BJ (cell line): ENCODE measurements around the gene ESPNL. TPM values are rescaled to one million over a fixed set of nuclear protein-coding genes. Genes with fewer than 3 reads are reported as not detected.

Experiments used
- CTCF ChIA-PET: fragments of 350-600 bp; formaldehyde crosslinking; extraction: SDS; loops from one replicate; lab custom pipeline; 2021; ENCODE audit warnings: antibody characterized with exemption, inconsistent platforms; lab: Yijun Ruan, JAX
- POLR2A ChIA-PET: fragments of 300-600 bp; sonication (Branson Sonifier 250); formaldehyde crosslinking; extraction: SDS; loops from one replicate; lab custom pipeline; 2021; ENCODE audit warnings: antibody characterized with exemption; lab: Charles Lee
- DNase-seq: peaks from one replicate; pipeline ENCODE4 v3.0.0-alpha.2; 2011; ENCODE audit warnings: low read depth
- H3K27me3 ChIP-seq: 2 replicates; pipeline ENCODE4 v1.6.0; 2011; ENCODE audit warnings: low read length; ENCODE audit not compliant: control insufficient read depth, insufficient read depth
- H3K36me3 ChIP-seq: 2 replicates; pipeline ENCODE4 v1.5.1; 2011; ENCODE audit warnings: low read length; ENCODE audit not compliant: control insufficient read depth, insufficient read depth
- H3K4me3 ChIP-seq: 2 replicates; pipeline ENCODE4 v1.5.1; 2011; ENCODE audit warnings: low read depth, mild to moderate bottlenecking, control low read depth, low read length
- CTCF ChIP-seq: IDR thresholded peaks from 2 replicates; pipeline ENCODE4 v1.5.1; 2011; ENCODE audit warnings: low read depth, mild to moderate bottlenecking, control low read depth, inconsistent platforms, low read length, moderate library complexity; ENCODE audit not compliant: insufficient read depth
- polyA plus RNA-seq: library from polyadenylated mRNA; depleted of rRNA; stranded (reverse); fragments of >200 nt; gene quantifications from 2 replicates; pipeline ENCODE4 v1.2.3, GENCODE V29; 2011

Gene ESPNL
- polyA plus RNA-seq, 1 experiment: 2.1 TPM

- no peak for DNase-seq
- no peak for TF ChIP-seq CTCF
- Histone ChIP-seq H3K27me3 (no peaks in the 10 kb centered on the region), H3K4me3 (no peak overlapping the region), H3K36me3 (no peaks in the 10 kb centered on the region)
- POLR2A ChIA-PET: no interaction called here
- CTCF ChIA-PET: no interaction called here
Measured at GRCh38 chr2:238099714-238100048, 459 bp upstream of the ESPNL start.

GRCh38 chr2:238100821-238101771, 956 bp downstream of the ESPNL start:
- H3K36me3 ChIP-seq: no peaks in the 10 kb centered on the region
- no peaks in the 10 kb centered on the region for H3K27me3 ChIP-seq
- POLR2A ChIA-PET: no interaction called here
- no peak overlapping the region for H3K4me3 ChIP-seq
- CTCF ChIA-PET: no interaction called here
- no peak for DNase-seq
- no peak for TF ChIP-seq CTCF

GRCh38 chr2:238101891-238102841, 2.0 kb downstream of the ESPNL start:
- no peak overlapping the region for H3K4me3 ChIP-seq
- CTCF ChIA-PET: no interaction called here
- POLR2A ChIA-PET: no interaction called here
- H3K36me3 ChIP-seq: no peaks in the 10 kb centered on the region
- no peak for DNase-seq
- TF ChIP-seq CTCF: no peak
- no peaks in the 10 kb centered on the region for H3K27me3 ChIP-seq

- CTCF ChIA-PET: no interaction called here
- DNase-seq: no peak
- Histone ChIP-seq H3K27me3 (peaks cover 2% of the 10 kb centered on the region), H3K4me3 (no peak overlapping the region), H3K36me3 (no peaks in the 10 kb centered on the region)
- TF ChIP-seq CTCF: no peak
- POLR2A ChIA-PET: no interaction called here
Measured at GRCh38 chr2:238102865-238103264, 2.7 kb downstream of the ESPNL start.
